Subcutaneous adipose tissue (tissue), 4 donors: ENCODE results near the gene RASL11B. TPM values are rescaled to one million over a fixed set of nuclear protein-coding genes. Genes with fewer than 3 reads are reported as not detected.

ENCODE experiments used
- CTCF ChIP-seq: fragments of 450-650 bp; IDR thresholded peaks from one replicate; pipeline ENCODE4 v1.5.1; 2016; ENCODE audit warnings: low read depth, mild to moderate bottlenecking, control low read depth, antibody characterized with exemption, moderate library complexity
- total RNA-seq, 4 donors: library from RNA; depleted of rRNA; stranded (reverse); fragments of >200 nt; gene quantifications; one replicate each; pipeline ENCODE4 v1.1.0, GENCODE V29; 2016

The RASL11B gene
- total RNA-seq, 4 donors from 2014 or later, result 0.66 to 2.4 TPM; not detected in 2

GRCh38 chr4:52874948-52875347 is 12.8 kb downstream of the RASL11B start:
- no peak for TF ChIP-seq CTCF

- no peak for TF ChIP-seq CTCF
These were observed 14.0 kb downstream of the RASL11B start for GRCh38 chr4:52876069-52876468.

- no peak for TF ChIP-seq CTCF
These were observed 14.9 kb downstream of the RASL11B start for GRCh38 chr4:52877036-52877435.

- no peak for TF ChIP-seq CTCF
These were observed 15.6 kb downstream of the RASL11B start for GRCh38 chr4:52877694-52878093.

GRCh38 chr4:52879471-52879870 is 17.4 kb downstream of the RASL11B start:
- TF ChIP-seq CTCF, result no peak

GRCh38 chr4:52880994-52881393 is 18.9 kb downstream of the RASL11B start:
- TF ChIP-seq CTCF, result no peak

- no peak for TF ChIP-seq CTCF
These were observed 21.1 kb downstream of the RASL11B start for GRCh38 chr4:52883183-52883621.
